Progenitor cell of endocrine pancreas (in vitro differentiated cells): ENCODE results near the gene PLEK2. TPM values are rescaled to one million over a fixed set of nuclear protein-coding genes. Genes with fewer than 3 reads are reported as not detected.
"Not testable (repeated sequence)": the region's sequence is repeated elsewhere in the genome, so short reads cannot be mapped to it uniquely, and the experiment has no call there.

Experiments used
- DNase-seq: peaks from one replicate; pipeline ENCODE4 v3.0.0; 2021; ENCODE audit warnings: low spot score; ENCODE audit not compliant: unreplicated experiment
- H3K27ac Mint-ChIP-seq: 2 replicates; pipeline ENCODE4 v1.8.0; 2021; ENCODE audit warnings: mild to moderate bottlenecking, moderate library complexity, mixed read lengths
- H3K27me3 Mint-ChIP-seq: 2 replicates; pipeline ENCODE4 v1.8.0; 2021; ENCODE audit warnings: mixed read lengths
- H3K36me3 Mint-ChIP-seq: 2 replicates; pipeline ENCODE4 v1.8.0; 2022; ENCODE audit warnings: mixed read lengths; ENCODE audit not compliant: insufficient read depth
- H3K4me1 Mint-ChIP-seq: 2 replicates; pipeline ENCODE4 v1.8.0; 2021; ENCODE audit warnings: low read depth, mixed read lengths
- H3K4me3 Mint-ChIP-seq: 2 replicates; pipeline ENCODE4 v1.8.0; 2021; ENCODE audit warnings: low read depth, mild to moderate bottlenecking, moderate library complexity, mixed read lengths
- H3K9me3 Mint-ChIP-seq: 2 replicates; pipeline ENCODE4 v1.8.0; 2021; ENCODE audit warnings: low read depth, mixed read lengths
- total RNA-seq: library from RNA; stranded (reverse); gene quantifications from 2 replicates; pipeline ENCODE4 v1.2.1, GENCODE V29; 2021
- TF ChIP-seq, protein P1 (sequence below): fragments of 200-600 bp; sonication (generic); IDR thresholded peaks from one replicate; pipeline ENCODE4 v1.5.0; 2021; ENCODE audit warnings: antibody characterized with exemption, mild to moderate bottlenecking; ENCODE audit not compliant: unreplicated experiment

PLEK2 gene
- total RNA-seq, 1 donor from 2014 or later, result 0.89 TPM

DNA sequence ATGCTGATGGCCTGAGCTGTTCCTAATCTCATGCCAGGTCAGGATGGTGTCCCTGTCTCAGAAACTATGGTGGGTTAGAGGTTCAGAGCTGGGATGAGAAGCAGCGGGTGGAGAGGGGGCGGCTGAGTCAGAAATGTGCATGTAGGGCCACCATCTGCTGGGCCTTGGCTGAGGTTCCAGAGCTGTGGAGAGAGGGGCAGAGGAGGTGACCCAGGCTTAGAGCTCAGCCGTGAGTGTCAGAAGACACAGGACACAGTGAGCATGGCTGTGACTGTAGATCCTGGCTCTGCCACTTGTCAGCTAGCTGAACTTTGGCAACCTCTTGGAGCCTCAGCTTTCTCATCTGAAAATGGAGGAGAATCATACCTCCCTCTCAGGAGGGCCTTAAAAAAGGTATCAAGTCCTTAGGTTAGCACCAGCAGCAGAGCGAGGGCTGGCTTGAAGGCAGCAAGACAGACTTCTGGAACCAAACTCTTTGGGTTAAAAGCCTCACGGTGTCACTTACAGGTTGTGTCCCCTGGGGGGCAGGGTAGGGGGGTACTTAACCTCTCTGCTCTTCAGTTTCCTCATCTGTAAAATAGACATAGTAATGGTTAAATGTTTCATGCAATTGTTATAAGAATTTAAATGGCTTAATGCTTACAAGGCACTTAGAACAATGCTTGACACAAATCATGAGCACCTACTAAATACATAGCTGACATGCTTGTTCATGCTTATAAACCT lies 41.8 kb upstream of the PLEK2 start:
- no peak for DNase-seq
- no peak overlapping the region for H3K4me3 Mint-ChIP-seq
- H3K27ac Mint-ChIP-seq, result no peak overlapping the region
- peaks cover 6% of the 10 kb centered on the region for H3K4me1 Mint-ChIP-seq
- TF ChIP-seq, protein P1, sequence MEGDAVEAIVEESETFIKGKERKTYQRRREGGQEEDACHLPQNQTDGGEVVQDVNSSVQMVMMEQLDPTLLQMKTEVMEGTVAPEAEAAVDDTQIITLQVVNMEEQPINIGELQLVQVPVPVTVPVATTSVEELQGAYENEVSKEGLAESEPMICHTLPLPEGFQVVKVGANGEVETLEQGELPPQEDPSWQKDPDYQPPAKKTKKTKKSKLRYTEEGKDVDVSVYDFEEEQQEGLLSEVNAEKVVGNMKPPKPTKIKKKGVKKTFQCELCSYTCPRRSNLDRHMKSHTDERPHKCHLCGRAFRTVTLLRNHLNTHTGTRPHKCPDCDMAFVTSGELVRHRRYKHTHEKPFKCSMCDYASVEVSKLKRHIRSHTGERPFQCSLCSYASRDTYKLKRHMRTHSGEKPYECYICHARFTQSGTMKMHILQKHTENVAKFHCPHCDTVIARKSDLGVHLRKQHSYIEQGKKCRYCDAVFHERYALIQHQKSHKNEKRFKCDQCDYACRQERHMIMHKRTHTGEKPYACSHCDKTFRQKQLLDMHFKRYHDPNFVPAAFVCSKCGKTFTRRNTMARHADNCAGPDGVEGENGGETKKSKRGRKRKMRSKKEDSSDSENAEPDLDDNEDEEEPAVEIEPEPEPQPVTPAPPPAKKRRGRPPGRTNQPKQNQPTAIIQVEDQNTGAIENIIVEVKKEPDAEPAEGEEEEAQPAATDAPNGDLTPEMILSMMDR, result no peak
- H3K9me3 Mint-ChIP-seq, result peaks cover 7% of the 10 kb centered on the region
- H3K27me3 Mint-ChIP-seq, result no peaks in the 10 kb centered on the region
- peaks cover 3% of the 10 kb centered on the region for H3K36me3 Mint-ChIP-seq

DNA sequence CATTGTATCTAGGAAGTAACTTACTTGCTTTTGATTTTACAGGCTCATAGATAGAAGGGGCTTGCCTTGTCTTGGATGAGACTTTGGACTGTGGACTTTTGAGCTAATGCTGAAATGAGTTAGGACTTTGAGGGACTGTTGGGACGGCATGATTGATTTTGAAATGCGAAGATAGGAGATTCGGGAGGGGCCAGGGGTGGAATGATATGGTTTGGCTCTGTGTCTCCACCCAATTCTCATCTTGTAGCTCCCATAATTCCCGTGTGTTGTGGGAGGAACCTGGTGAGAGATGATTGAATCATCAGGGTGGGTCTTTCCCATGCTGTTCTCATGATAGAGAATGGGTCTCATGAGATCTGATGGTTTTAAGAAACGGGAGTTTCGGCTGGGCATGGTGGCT lies 39.7 kb upstream of the PLEK2 start:
- H3K27ac Mint-ChIP-seq, DNase-seq, H3K27me3 Mint-ChIP-seq, H3K4me3 Mint-ChIP-seq, H3K4me1 Mint-ChIP-seq, H3K9me3 Mint-ChIP-seq, H3K36me3 Mint-ChIP-seq: not testable (repeated sequence)

DNA sequence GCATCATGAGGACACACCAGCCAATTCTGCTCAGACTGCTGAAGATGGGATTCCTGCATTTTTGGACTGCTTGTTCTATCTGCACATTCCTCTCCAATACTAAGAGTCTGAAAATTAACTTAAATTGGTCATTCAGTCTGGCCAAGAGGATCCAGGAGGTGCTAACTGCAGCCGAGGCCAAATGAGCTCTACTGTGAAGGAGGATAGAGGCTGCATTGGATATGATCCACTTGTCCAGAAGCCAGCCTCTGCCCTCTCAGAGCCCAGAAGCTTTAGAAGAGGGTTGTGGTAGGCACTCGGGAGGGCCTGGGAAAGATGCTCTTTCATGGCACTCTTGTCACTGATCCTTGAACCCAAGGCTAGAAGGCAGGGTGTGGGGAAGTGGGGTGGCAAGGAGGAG lies 37.1 kb upstream of the PLEK2 start:
- peaks cover 3% of the 10 kb centered on the region for H3K36me3 Mint-ChIP-seq
- DNase-seq, result no peak
- peaks cover 9% of the 10 kb centered on the region for H3K4me1 Mint-ChIP-seq
- no peak overlapping the region for H3K4me3 Mint-ChIP-seq
- TF ChIP-seq, protein P1, result no peak
- no peak overlapping the region for H3K27ac Mint-ChIP-seq
- H3K27me3 Mint-ChIP-seq, result no peaks in the 10 kb centered on the region
- peaks cover 7% of the 10 kb centered on the region for H3K9me3 Mint-ChIP-seq

DNA sequence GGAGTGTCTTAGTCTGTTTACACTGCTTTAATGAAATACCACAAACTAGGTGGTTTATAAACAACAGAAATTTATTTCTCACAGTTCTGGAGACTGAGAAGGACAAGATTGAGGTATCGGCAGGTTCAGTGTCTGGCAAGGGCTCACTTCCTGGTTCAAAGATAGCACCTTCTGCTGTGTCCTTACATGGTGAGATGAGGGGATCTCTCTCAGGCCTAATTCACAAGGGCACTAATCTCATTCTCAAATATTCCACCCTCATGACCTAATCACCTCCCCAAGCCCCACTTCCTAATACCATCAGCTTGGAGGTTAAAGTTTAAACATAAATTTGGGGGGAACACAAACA lies 35.0 kb upstream of the PLEK2 start:
- DNase-seq, result no peak
- peaks cover 22% of the 10 kb centered on the region for H3K4me1 Mint-ChIP-seq
- H3K36me3 Mint-ChIP-seq, result peaks cover 3% of the 10 kb centered on the region
- no peak overlapping the region for H3K4me3 Mint-ChIP-seq
- TF ChIP-seq, protein P1, result no peak
- peaks cover 7% of the 10 kb centered on the region for H3K9me3 Mint-ChIP-seq
- H3K27me3 Mint-ChIP-seq, result no peaks in the 10 kb centered on the region
- H3K27ac Mint-ChIP-seq, result no peak overlapping the region

DNA sequence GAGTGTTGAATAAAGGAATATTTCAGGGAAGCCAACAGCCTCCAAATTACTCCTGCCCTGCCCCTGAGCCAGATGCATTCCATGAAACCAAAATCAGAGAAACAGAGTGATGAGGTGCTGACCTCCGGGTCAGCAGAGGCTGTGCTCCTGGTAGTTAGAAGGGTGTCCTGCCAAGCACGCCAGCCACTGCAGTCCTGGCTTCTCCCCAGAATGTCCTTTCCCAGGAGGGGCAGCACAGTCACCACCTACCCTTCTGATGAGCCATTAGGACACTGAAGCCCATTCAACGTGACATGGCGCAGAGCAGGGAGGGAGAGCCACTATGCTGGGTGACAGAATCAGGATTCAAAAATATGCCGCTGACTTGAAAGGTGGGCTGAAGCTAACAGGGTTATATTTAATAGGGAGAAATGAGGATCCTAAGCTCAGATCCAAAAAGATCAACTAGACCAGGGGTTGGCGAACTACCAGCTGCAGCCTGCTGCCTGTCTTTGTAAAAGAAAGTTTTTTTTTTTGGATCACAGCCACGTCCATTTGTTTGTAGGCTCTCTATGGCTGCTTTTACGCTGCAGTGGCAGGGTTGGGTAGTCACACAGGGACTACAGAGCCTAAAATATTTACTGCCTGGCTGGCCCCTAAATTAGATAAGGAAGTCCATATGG lies 34.5 kb upstream of the PLEK2 start:
- Mint-ChIP-seq H3K4me3 (no peak overlapping the region), H3K27me3 (no peaks in the 10 kb centered on the region), H3K9me3 (peaks cover 7% of the 10 kb centered on the region), H3K36me3 (peaks cover 3% of the 10 kb centered on the region), H3K4me1 (peaks cover 22% of the 10 kb centered on the region), H3K27ac (no peak overlapping the region)
- TF ChIP-seq, protein P1, result no peak
- DNase-seq, result no peak

DNA sequence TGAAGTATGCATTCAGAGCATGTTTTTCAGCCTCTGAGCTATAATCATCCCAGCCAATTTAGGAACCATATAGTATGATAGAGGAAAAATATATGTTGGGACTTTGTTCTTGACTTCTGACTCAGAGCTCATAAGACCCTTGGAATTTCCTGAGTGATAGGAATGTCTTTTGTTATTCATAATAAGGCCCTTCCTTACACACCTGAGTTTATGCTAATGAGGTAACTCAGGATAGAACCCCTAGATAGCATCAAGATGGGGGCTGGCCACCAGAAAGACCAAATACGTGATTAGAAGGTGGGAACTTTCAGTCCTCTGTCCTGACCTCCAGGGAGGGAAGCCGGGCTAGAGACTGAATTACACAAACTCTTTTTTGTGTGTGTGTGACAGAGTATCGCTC lies 32.4 kb upstream of the PLEK2 start:
- no peaks in the 10 kb centered on the region for H3K27me3 Mint-ChIP-seq
- H3K4me1 Mint-ChIP-seq, result peaks cover 35% of the 10 kb centered on the region
- no peaks in the 10 kb centered on the region for H3K9me3 Mint-ChIP-seq
- H3K4me3 Mint-ChIP-seq, result no peak overlapping the region
- no peaks in the 10 kb centered on the region for H3K36me3 Mint-ChIP-seq
- no peak overlapping the region for H3K27ac Mint-ChIP-seq
- no peak for DNase-seq
- TF ChIP-seq, protein P1, result no peak
